Measurements from ENCODE around the gene LOXL3. TPM values are rescaled to one million over a fixed set of nuclear protein-coding genes. Genes with fewer than 3 reads are reported as not detected.

LOXL3 gene
- total RNA-seq (10 to 100 TPM in 1 of 2 donors, 1 to 10 TPM in 1; 5.9 to 11.1 TPM), polyA plus RNA-seq (1 to 10 TPM; 2.9 to 7.3 TPM)
- long read RNA-seq, donor 1, partial matches to known transcripts, result 0 of 3 reads
- long read RNA-seq, donor 1, other reads (novel, unspliced or antisense), result 0 of 3 reads
- long read RNA-seq, donor 2, partial matches to known transcripts, result 10 of 11 reads
- long read RNA-seq, donor 2, other reads (novel, unspliced or antisense), result 0 of 11 reads
- long read RNA-seq, donor 3, partial matches to known transcripts, result 18 of 21 reads
- long read RNA-seq, donor 3, other reads (novel, unspliced or antisense), result 0 of 21 reads
- long read RNA-seq, donor 4, partial matches to known transcripts, result 6 of 6 reads
- long read RNA-seq, donor 4, other reads (novel, unspliced or antisense), result 0 of 6 reads
- long read RNA-seq, donor 5, partial matches to known transcripts, result 0 of 3 reads
- long read RNA-seq, donor 5, other reads (novel, unspliced or antisense), result 0 of 3 reads

DNA sequence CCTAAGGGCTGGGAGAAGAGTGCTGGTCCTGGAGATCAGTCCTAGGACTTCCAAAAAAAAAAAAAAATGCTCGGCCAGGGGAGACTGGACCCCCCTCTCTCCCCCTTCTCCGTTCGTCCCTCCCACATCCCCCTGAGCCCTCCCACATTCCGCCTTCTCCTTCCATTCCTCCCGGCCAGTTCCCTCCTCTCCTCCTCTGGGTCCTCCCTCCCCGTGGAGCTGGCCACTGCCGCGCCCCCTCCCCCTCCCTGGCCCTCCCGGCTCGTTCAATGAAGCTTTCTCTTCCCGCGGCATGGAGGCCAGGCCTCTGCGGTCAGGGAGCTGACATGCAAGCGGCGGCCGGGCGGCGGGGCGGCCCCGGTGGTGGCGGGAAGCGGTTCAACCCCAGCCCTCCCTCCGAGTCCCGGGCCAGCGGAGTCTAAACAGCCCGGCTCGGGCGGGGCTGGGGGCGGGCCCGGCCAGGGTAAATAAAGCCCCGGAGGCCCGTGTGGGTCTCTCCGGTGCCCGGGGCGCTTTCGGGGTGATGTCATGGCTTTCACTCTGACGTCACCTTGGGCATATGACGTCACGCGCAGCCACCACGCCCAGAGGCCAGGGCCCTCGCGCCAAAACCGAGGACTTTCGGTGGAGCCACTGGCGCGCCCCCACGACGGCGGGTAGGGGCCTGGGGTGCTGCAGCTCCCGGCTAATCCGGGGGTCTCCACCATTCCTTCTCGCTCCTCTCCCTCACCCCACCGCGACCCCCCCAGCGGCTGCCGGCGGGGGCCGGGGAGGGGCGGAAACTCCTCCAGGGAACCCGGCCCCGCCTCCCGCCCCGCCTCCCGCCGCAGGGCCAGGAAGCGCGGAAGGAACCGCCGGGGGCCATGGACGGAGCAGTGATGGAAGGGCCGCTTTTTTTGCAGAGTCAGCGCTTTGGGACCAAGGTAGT is at the start of gene LOXL3, which contains the start of gene DOK1:
Gene LOXL3 (minus strand): TSS at position 51 of the 928 bp plus-strand sequence. CDS start 1,308 bp downstream, outside the sequence.
Gene DOK1 (plus strand): TSS at position 829 of the 928 bp plus-strand sequence. CDS start 35 bp downstream, at position 864.
- peaks cover 0 to 7% (median 0%) of the 10 kb centered on the region in 4 donors for H3K36me3 ChIP-seq (ENCODE audit: control insufficient read depth in 4 of 4, insufficient read depth in 4 of 4, low read length in 4 of 4)
- TF ChIP-seq, protein P1, sequence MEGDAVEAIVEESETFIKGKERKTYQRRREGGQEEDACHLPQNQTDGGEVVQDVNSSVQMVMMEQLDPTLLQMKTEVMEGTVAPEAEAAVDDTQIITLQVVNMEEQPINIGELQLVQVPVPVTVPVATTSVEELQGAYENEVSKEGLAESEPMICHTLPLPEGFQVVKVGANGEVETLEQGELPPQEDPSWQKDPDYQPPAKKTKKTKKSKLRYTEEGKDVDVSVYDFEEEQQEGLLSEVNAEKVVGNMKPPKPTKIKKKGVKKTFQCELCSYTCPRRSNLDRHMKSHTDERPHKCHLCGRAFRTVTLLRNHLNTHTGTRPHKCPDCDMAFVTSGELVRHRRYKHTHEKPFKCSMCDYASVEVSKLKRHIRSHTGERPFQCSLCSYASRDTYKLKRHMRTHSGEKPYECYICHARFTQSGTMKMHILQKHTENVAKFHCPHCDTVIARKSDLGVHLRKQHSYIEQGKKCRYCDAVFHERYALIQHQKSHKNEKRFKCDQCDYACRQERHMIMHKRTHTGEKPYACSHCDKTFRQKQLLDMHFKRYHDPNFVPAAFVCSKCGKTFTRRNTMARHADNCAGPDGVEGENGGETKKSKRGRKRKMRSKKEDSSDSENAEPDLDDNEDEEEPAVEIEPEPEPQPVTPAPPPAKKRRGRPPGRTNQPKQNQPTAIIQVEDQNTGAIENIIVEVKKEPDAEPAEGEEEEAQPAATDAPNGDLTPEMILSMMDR (IDR thresholded peaks at IDR 0.05; ENCODE audit: control extremely low read depth, extremely low read depth), result no peak
- DNase-seq (peak; percentile 94 to 97 (median 96)), ATAC-seq (ENCODE audit: insufficient read depth, low FRiP score) (peak; percentile 87)
- no peaks in the 10 kb centered on the region for H3K9me3 ChIP-seq (ENCODE audit: control insufficient read depth in 4 of 4, insufficient read depth in 3 of 4, low read length in 3 of 4)
- WGBS, 2 donors, result 1% methylated on average over 59 to 73 of the region's 73 CpGs
- peak within 1 kb of the TSS; percentile 66 for H3K4me3 ChIP-seq
- H3K27ac ChIP-seq (ENCODE audit: low read depth in 1 of 2, low read length in 1 of 2), result peak within 1 kb of the TSS; percentile 47 to 87
- peaks cover 0 to 29% (median 0%) of the 10 kb centered on the region in 5 donors for H3K4me1 ChIP-seq (ENCODE audit: control insufficient read depth in 5 of 5, insufficient read depth in 5 of 5, low read length in 5 of 5)
- H3K27me3 ChIP-seq (ENCODE audit: control insufficient read depth in 3 of 3, insufficient read depth in 3 of 3, low read length in 2 of 3), result no peaks in the 10 kb centered on the region
- peak within 1 kb of the TSS; percentile 7 to 51 for H3K9ac ChIP-seq (ENCODE audit: insufficient read depth in 1 of 2, low read length in 2 of 2)

DNA sequence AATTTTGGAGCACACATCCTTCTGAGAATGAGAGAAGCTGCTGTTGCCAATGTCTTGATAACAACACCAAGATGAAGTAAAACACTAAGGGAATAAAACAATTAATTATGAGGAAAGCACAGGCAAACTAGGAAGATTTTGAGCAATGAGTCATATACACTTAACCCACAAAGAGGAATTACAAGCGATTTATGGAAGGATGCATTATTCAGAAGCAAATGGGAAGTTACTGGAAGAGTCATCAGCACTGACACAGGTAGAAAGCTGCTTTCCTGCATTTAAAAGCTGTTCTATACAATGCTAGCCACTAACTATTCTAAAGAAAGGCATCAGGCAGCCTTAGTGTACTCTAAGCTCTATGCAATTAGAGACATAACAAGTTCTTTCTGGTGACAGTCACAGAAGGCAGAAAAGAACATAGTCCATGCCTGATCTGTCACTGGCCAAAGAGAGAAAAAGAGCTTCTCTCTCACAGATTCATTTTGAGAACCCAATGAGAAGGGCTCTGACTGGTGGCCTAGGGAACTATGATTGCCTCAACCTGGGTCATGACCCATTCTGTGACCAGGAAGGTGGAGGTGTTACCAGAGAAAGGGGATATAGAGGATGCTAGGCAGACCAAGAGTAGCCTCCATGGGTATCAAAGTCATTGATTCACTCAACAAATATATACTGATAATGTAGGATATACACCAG is 49.0 kb upstream of the LOXL3 start:
- H3K9ac ChIP-seq (ENCODE audit: insufficient read depth in 1 of 2, low read length in 2 of 2), result no peak overlapping the region
- no peak overlapping the region for H3K4me3 ChIP-seq
- H3K27ac ChIP-seq (ENCODE audit: low read depth in 1 of 2, low read length in 1 of 2), result no peak overlapping the region
- TF ChIP-seq, protein P1 (IDR thresholded peaks at IDR 0.05; ENCODE audit: control extremely low read depth, extremely low read depth), result no peak
- peaks cover 0 to 30% (median 18%) of the 10 kb centered on the region in 3 donors for H3K27me3 ChIP-seq (ENCODE audit: control insufficient read depth in 3 of 3, insufficient read depth in 3 of 3, low read length in 2 of 3)
- no peaks in the 10 kb centered on the region for H3K9me3 ChIP-seq (ENCODE audit: control insufficient read depth in 4 of 4, insufficient read depth in 3 of 4, low read length in 3 of 4)
- 17 to 37% methylated on average over 1 of the region's 1 CpG for WGBS, 2 donors
- DNase-seq (no peak), ATAC-seq (ENCODE audit: insufficient read depth, low FRiP score) (no peak)
- H3K4me1 ChIP-seq (ENCODE audit: control insufficient read depth in 5 of 5, insufficient read depth in 5 of 5, low read length in 5 of 5), result no peaks in the 10 kb centered on the region
- no peaks in the 10 kb centered on the region for H3K36me3 ChIP-seq (ENCODE audit: control insufficient read depth in 4 of 4, insufficient read depth in 4 of 4, low read length in 4 of 4)

GRCh38 chr2:74599676-74600075 is 45.9 kb upstream of the LOXL3 start:
- Histone ChIP-seq H3K9ac (ENCODE audit: insufficient read depth in 1 of 2, low read length in 2 of 2) (no peak overlapping the region), H3K4me1 (ENCODE audit: control insufficient read depth in 5 of 5, insufficient read depth in 5 of 5, low read length in 5 of 5) (no peaks in the 10 kb centered on the region), H3K27ac (ENCODE audit: low read depth in 1 of 2, low read length in 1 of 2) (no peak overlapping the region), H3K36me3 (ENCODE audit: control insufficient read depth in 4 of 4, insufficient read depth in 4 of 4, low read length in 4 of 4) (no peaks in the 10 kb centered on the region), H3K4me3 (no peak overlapping the region), H3K27me3 (ENCODE audit: control insufficient read depth in 3 of 3, insufficient read depth in 3 of 3, low read length in 2 of 3) (peaks cover 0 to 30% (median 18%) of the 10 kb centered on the region in 3 donors), H3K9me3 (ENCODE audit: control insufficient read depth in 4 of 4, insufficient read depth in 3 of 4, low read length in 3 of 4) (no peaks in the 10 kb centered on the region)
- ATAC-seq (ENCODE audit: insufficient read depth, low FRiP score) (no peak), DNase-seq (no peak)
- 51 to 64% methylated on average over 3 of the region's 3 CpGs for WGBS, 2 donors
- TF ChIP-seq, protein P1 (IDR thresholded peaks at IDR 0.05; ENCODE audit: control extremely low read depth, extremely low read depth), result no peak
